Activated T-cell treated with anti-CD3 and anti-CD28 coated beads, Interleukin-2, amount 50 U/mL, for 1 hour (primary cell): ENCODE data around the gene RPN1.
"Not testable (repeated sequence)": the region's sequence is repeated elsewhere in the genome, so short reads cannot be mapped to it uniquely, and the experiment has no call there.

Experiments used
- DNase-seq: peaks from one replicate; pipeline ENCODE4 v3.0.0-alpha.2; 2020

Gene RPN1

DNA sequence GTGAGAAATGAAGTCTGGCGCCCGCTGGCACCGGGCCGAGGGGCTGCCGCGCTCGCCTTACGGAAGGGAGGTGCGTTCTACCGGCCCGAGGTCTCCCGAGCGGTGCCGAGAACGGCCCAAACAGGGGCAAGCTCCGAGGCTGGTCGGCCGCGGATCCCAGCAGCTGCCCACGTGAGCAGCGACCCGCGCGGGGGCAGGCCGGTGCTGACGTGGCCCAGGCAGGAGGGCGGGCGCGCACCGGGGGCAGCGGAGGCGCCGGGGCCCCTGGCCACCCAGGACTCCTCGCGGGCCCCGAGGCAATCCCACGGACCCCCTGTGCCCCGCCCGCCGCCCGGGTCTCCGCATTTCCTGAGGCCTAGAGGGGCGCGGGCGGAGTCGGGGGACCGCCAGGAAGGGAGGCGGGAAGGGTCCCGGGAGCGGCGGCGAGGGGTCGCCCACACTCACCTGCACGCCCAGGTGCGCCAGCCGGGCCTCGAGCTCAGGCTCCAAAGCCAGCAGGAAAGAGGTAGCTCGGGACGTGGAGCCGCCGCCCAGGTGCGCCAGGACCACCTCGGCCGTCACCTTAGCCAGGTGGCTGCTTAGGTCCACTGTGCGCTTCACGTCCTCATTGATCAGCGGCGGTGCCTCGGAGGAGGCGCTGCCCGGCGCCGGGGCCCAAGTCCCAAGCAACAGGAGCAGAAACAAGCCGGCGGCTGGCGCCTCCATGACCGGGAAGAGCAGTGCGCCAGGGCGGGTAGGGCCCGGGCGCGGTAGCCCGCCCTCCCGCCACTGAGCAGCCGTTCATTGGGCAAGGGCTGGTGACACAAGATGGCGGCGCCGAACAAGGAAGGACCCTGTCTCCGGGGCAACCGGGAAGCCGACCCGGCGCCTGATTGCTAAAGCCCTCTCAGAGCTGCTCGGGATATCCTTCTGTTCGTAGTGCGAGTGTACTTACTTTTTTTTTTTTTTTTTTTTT, at the start of gene RPN1:
Gene RPN1 (minus strand): TSS at position 723 of the 955 bp plus-strand sequence. CDS start 18 bp downstream, at position 705.
- peak; percentile 96 for DNase-seq

DNA sequence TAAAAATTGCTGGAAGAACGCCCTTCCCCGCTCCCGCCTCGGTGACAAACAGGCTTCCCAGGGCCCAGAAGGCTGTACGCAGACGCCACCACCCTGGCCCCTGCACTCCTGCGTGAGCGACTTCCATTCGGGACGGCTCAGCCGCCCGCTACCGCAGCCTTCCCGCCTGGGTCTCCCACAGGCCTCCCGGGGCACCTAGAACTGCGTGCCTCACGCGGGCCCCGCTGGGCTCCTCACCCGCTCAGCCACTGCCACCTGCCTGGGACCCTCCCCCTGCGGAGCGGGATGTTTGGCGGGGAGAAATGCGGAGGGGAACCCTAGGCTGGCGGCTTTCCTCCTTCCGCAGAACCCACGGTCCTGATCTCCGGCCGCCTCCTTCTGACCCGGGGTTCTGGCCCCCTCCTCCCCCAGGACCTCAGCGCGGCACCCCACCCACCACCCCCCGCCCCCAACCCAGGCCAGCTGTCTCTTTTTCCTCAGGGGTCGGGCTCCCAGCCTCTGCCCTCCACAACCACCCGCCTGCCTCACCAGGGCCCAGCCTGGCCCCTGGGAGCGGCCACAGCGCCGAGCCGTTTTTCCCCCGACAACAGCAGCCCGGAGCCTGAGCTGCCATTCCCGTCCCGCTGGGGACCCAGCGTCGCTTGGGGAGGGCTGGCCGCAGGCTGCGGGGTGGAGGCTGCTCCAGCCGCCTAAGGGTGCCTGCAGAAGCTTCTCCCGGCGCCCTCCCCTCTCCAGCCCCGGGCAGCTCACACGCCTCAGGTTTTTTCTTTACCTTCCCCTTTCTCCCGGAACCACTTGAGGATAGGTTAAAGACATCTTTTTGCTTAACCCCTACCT, 47.8 kb upstream of the RPN1 start:
- DNase-seq: peak; percentile 47

DNA sequence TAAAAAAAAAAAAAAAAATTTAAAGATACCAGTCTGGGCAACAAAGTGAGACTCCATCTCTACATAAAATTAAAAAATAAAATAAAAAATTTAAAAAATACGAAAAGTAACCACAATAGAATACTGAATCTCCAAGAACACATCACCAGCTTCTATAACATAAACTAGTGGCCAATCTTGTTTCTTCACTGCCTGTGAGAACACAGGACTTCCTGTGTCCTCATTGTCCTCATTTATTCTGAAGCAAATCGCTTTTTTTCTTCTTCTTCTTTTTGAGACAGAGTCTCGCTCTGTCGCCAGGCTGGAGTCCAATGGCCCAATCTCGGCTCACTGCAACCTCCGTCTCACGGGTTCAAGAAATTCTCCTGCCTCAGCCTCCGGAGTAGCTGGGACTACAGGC, 46.7 kb upstream of the RPN1 start:
- DNase-seq: no peak

DNA sequence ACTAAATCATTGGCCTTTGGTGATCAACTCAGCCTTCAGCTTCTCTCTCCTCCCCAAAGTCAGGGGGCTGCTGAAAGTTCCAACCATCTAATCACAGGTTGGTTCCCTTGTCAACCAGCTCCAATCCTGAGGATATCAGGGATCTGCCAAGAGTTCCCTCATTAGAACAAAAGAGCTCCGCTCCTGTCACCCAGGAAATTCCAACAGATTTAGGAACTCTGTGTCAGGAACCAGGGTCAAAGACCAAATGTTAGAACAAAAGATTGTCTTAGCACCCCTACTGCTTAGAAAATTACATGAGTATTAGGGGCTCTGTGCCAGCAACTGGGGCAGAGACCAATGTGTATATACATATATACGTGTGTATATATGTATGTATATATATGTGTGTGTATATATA, 43.1 kb upstream of the RPN1 start:
- no peak for DNase-seq

DNA sequence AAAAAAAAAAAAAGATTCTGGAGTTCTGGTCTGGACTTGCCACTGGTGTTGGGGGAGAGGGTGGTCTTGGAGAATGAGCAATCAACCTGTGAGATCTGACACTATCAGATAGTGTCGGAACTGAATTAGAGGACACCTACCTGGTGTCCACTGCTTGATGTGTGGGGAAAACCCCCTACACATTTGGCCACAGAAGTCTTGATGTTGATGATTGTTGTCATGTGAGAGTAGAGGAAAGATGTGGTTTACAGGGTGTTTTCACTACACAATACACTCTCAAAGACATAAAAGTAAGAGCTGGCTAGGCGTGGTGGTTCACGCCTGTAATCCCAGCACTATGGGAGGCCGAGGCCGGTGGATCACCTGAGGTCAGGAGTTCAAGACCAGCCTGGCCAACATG, 38.4 kb upstream of the RPN1 start:
- no peak for DNase-seq

DNA sequence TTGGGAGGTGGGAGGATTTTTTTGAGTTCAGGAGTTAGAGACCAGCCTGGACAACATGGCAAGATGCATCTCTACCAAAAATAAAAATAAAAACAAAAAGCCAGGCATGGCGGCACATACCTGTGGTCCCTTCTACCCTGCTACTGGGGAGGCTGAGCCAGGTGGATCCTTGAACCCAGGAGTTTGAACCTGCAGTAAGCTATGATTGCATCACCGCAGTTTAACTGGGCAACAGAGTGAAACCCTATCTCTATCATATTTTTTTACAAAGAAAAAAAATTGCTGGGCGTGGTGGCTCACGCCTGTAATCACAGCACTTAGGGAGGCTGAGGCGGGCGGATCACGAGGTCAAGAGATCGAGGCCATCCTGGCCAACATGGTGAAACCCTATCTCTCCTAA, 35.8 kb upstream of the RPN1 start:
- DNase-seq: no peak

DNA sequence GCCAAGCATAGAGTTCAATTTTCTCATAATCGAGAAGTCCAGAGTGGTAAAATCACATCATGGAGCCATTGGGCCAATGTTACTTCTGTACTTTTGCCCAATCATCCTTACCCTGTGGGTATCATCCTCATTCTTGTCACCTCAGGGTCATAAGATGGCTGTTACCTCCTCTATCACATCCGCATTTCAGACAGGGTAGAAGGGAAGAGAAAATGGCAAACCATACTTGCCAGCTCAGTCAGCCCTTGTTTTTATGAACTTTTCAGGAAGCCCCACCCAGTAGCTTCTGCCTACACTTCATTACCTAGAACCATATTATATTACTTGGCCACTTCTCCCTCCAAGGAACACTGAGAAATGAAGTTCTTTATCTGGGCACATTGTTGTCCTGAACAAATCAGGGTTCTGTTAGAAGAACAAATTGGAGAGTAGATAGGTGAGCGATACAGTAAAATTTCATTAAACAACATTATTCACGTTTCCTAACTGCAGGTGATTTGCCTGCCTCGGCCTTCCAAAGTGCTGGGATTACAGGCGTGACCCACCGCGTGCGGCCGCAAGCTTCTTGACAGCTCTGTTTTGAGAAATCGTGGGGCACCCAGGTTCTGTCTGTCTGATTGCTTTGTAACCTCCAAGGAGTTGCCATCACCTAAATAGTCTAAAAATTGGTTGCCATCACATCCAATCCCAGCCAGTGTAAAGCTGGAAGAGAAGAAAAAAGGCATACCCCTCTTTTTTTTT, 34.5 kb upstream of the RPN1 start:
- no peak for DNase-seq

DNA sequence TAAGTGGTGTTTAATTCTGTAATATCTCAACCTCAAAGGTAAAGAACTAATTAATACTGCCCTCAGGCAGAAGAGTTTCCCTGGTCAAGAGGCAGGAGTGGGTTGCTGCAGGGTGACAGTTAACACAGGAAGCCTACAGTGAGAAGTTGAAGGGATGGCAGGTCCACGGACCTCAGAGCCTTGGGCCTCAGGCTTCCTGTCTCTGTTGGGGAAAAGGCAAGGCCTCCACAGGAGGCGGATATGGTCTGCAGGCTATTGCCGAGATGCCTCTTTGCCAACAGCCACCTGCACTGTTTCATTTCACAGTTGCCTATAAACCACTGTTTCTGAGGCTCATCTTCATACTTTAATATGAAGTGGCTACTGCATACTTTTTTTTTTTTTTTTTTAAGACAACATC, 33.3 kb upstream of the RPN1 start:
- no peak for DNase-seq

DNA sequence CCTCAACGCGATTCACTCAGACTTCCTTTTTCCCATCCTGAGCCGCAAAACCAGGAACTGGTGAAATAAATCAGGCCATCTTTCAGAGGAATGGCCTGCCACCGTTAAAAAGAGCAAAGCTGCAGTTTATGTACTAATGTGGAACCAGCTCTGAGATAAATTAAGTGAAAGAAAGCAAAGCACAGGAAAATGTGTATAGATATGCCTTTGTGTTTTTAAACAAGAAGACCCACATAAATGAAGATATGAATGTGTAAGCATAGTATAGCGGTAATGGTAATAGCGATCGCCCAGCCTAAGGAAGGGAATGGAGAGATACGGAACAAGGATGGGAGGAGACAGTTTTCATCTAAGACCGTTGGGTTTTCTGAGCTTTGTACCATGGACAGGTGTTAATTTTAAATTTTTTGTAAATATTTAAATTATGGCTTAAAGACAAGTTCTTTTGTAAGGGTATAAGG, 30.8 kb upstream of the RPN1 start:
- no peak for DNase-seq

DNA sequence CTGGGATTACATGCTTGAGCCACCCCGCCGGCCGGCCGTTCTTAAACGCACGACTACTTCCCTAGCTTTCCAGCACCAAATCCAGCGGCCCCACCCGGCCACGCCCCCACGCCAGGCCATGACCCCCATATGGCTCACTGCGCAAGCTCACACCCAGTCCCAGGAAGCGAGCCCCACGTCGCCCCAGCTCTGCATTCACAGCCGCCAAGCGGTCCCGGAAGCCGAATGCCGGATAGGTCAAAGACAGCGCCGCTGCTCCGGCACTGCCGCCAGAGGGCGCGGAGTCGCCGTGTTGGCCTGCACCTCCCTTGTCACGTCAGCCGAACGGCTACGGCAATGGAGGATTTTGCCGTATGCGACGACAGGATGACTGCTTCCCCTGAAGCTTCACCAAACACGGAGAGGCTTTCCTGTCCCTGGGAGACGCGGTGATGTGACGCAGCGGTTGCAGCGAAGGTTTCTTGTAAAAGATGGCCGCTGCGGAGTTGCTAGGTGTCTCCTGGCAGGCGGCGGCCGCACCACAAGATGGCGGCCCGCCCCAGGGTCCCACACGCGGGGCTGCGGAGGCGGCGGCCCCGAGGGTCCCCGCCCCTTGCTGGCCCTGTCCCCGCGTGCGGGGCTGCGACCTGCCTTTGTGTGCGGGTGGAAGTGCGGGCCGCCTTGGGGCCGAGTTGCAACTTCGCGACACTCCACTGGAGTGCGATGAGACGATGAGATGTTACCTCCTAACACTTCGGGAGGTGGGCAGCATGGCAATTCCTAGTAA, 30.2 kb upstream of the RPN1 start:
- DNase-seq: peak; percentile 97

DNA sequence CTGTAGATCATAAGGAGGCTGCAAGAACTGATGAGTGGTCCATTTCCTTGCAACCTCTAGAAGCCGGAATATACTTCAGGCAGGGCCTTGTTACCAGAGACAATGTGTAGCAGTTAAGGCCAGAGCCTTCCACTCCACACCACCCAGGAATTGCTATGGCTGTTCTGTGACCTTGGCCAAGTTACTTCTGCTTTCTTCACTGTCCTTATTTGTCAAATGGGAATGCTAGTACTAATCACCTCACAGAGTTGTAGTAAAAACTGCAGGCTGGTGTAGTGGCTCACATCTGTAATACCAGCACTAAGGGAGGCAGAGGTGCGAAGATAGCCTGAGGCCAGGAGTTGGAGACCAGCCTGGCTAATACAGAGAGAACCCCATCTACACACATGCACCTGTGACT, 28.7 kb upstream of the RPN1 start:
- DNase-seq: no peak

DNA sequence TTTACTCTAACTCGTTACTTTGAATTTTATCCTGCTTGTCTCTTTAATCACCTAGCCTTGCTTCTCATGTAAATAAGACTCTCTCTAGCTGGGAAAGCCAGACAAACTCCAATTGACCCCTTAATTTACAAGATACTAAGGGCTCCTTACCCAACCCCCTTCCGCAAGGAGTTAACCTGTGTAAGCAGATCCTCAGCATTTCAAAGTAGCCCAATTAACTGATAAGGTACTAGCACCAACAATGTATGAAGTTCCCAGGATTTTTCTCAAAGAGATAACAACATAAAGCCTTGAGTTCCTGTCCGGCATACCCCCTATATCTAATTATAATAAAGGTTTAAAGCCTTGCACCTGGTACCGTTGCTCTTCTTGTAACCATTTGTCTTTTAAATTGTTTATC, 25.2 kb upstream of the RPN1 start:
- DNase-seq: not testable (repeated sequence)

DNA sequence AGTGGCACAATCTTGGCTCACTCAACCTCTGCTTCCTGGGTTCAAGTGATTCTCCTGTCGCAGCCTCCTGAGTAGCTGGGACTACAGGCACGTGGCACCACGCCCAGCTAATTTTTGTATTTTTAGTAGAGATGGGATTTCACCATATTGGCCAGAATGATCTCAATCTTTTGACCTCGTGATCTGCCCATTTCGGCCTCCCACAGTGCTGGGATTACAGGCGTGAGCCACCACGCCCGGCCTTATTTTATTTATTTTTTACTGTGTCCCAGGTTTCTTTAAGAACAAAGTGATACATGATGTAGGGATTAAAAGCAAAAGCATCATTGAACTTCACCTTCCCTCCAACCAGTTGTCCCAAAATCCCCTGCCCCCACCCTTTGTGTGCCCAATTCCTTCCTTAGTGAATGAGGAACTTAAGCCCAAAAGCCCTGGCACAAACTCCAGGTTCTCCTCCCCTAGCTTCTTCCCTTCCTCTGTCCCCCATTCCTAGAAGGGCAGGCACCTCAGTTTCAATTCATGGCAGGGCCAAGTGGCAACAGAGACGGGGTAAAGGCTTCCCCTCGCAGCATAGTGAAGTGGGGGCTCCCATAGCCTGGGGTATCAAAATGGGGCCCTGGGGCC, 23.7 kb upstream of the RPN1 start:
- no peak for DNase-seq

DNA sequence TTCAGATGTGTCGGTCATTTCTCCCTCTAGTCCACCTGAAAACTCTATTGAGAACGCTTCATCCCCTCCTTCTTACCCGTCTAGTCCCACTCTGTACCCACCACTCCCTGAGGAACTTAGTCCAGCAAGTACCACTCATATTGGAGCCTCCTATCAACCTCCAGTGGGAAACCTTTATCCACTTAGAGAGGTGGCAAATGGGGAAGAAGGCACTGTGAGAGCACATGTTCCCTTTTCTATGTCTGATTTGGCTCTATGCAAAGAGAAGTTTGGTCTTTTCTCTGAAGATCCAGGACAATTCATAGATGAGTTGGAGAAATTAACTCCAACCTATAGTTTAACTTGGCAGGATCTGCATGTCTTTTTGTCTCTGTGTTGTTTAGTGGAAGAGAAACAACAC, 17.0 kb upstream of the RPN1 start:
- DNase-seq: no peak

DNA sequence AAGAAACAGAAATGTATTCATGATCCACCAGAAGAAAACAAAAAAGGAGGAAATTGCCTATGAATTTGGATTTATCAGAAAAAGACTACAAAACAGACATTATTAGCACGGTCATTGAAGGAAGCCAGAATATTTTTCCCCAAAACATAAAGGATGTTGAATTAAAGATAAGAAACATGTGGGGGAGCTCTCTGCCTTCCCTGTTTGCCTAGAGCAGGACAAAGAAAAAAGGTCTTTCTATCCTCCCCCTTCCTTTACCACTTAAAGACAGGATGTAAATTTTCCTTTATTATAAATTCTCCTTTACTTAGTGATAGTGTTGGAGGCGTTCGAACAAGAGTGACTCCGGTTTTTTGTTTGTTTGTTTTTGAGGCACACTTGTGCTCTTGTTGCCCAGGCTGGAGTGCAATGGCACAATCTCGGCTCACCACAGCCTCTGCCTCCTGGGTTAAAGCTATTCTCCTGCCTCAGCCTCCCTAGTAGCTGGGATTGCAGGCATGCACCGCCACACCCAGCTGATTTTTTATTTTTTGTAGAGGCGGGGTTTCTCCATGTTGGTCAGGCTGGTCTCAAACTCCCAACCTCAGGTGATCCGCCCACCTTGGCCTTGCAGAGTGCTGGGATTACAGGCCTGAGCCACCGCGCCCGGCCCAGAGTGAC, 14.9 kb upstream of the RPN1 start:
- no peak for DNase-seq

DNA sequence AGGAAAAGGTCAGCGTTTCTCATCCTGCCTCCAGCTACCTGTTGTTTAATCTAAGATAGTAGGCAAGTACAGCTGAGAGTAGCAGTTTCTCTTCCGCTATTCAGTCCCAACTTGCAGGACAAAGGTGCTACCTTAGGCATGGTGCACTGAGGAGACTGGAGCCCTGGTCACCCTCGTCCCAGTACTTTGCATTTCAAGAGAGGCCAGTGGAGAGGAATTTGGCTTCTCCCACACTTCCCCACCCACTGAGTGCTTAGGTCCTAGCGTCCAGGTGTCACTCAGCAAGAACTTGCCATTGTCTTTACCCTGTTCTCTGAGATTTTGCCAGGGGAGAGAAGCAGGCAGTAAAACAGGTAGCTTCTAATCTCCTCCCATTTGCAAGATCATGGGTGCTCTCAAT, 12.5 kb upstream of the RPN1 start:
- DNase-seq: no peak

DNA sequence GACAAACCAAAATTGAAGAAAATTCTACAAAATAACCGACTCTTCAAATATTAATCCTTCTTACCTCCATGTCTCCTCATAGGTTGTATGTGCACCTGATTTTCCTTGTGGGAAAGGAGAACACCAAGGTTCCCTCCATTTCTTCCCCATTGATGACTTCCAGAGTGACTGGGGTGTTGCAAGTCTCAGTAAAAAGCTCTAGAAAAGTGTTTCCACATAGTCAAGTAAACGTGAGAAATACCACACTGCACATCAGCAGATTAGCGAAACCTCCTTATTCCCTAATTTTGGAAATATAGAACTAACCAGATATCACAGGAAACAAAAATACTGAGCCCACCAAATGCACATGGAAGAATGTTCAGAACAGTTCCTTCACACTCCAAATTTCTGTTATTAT, 4.9 kb upstream of the RPN1 start:
- no peak for DNase-seq

DNA sequence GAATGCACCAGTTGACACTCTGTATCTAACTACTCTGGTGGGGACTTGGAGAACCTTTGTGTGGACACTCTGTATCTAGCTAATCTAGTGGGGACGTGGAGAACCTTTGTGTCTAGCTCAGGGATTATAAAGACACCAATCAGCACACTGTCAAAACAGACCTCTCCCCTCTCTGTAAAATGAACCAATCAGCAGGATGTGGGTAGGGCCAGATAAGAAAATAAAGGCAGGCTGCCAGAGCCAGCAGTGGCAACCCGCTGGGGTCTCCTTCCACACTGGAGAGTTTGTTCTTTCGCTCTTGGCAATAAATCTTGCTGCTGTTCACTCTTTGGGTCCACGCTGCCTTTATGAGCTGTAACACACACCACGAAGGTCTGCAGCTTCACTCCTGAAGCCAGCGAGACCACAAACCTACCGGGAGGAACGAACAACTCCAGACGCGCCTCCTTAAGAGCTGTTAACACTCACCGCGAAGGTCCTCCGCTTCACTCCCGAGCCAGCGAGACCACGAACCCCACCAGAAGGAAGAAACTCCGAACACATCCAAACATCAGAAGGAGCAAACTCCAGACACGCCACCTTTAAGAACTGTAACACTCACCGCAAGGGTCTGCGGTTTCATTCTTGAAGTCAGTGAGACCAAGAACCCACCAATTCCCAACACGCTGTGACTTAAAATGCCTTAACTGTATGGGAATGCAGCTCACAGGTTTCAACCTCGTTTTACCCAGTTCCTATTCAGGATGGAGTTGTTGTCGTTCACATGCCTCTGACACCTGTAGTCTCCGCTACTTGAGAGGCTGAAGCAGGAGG, 3.6 kb upstream of the RPN1 start:
- DNase-seq: peak; percentile 42

DNA sequence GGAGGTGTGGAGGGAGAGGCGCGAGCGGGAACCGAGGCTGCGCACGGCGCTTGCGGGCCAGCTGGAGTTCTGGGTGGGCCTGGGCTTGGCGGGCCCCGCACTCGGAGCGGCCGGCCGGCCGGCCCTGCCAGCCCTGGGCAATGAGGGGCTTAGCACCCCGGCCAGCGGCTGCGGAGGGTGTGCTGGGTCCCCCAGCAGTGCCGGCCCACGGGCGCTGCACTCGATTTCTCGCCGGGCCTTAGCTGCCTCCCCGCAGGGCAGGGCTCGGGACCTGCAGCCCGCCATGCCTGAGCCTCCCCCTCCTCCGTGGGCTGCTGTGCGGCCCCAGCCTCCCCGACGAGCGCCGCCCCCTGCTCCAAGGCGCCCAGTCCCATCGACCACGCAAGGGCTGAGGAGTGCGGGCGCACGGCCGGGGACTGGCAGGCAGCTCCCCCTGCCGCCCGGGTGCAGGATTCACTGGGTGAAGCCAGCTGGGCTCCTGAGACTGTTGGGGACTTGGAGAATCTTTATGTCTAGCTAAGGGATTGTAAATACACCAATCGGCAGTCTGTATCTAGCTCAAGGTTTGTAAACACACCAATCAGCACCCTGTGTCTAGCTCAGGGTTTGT, 2.9 kb upstream of the RPN1 start:
- DNase-seq: peak; percentile 25
